HepG2 (cell line): ENCODE results near the gene NPB. TPM values are rescaled to one million over a fixed set of nuclear protein-coding genes. Genes with fewer than 3 reads are reported as not detected.

Source experiments
- ATAC-seq: fragments of 200-7000 bp; cut with Tn5 transposase; 3 replicates; pipeline ENCODE4 v1.9.1; 2020; ENCODE audit warnings: mild to moderate bottlenecking, moderate library complexity
- BruUV-seq: library from RNA; stranded (reverse); fragments of 400-500 nt; replicated peaks from 2 replicates; lab custom pipeline; 2021; lab: Mats Ljungman, UMichigan
- CTCF ChIA-PET: fragments of 300-600 bp; formaldehyde crosslinking; extraction: SDS; loops from one replicate; lab custom pipeline; 2021; ENCODE audit warnings: low total read pairs, inconsistent platforms, low intra/inter-chr PET ratio; lab: Yijun Ruan, JAX
- POLR2A ChIA-PET: fragments of 350-600 bp; sonication (Branson Sonifier 250); formaldehyde crosslinking; loops from one replicate; lab custom pipeline; 2020; ENCODE audit warnings: antibody characterized with exemption, inconsistent platforms; lab: Yijun Ruan, JAX
- DNase-seq: peaks from one replicate; pipeline ENCODE4 v3.0.0-alpha.2; 2015; ENCODE audit warnings: low spot score
- FAIRE-seq: peaks from 3 replicates; lab custom pipeline; 2011; peaks lifted over from hg19 to GRCh38; lab: Jason Lieb, UNC
- H2AFZ ChIP-seq: one replicate; pipeline ENCODE4 v1.6.1; 2011; ENCODE audit warnings: low read length, inconsistent platforms
- H3K27ac ChIP-seq: fragments of 300-600 bp; 3 replicates; pipeline ENCODE4 v1.8.0; 2011; ENCODE audit warnings: mixed run types, mild to moderate bottlenecking, mixed read lengths, low read length, inconsistent platforms; ENCODE audit not compliant: insufficient read depth; ENCODE audit errors: extremely low read length
- H3K27me3 ChIP-seq, 2 experiments: fragments of 200-600 bp in 1 of 2; 2 replicates in 1 of 2; 3 replicates in 1 of 2; pipeline versions ENCODE4 v1.6.0 to v1.8.0; 2011; ENCODE audit warnings: low read length in 2 of 2, mild to moderate bottlenecking in 2 of 2, moderate library complexity in 2 of 2, inconsistent platforms in 1 of 2; ENCODE audit not compliant: insufficient read depth in 2 of 2, control insufficient read depth in 1 of 2
- H3K36me3 ChIP-seq, 2 experiments: fragments of 200-600 bp in 1 of 2; replicated peaks in 1 of 2; 2 replicates in 1 of 2; 3 replicates in 1 of 2; pipeline versions ENCODE4 v1.5.1 to v1.8.0; 2011; ENCODE audit warnings: low read length in 2 of 2, inconsistent platforms in 1 of 2; ENCODE audit not compliant: insufficient read depth in 2 of 2, control insufficient read depth in 1 of 2
- H3K4me1 ChIP-seq: 2 replicates; pipeline ENCODE4 v1.5.1; 2012; ENCODE audit warnings: low read length, inconsistent platforms; ENCODE audit not compliant: insufficient read depth
- H3K4me2 ChIP-seq: 2 replicates; pipeline ENCODE4 v1.6.0; 2011; ENCODE audit warnings: low read depth, low read length, inconsistent platforms
- H3K4me3 ChIP-seq, 3 experiments: fragments of 200-600 bp in 1 of 3; sonication (generic), shearing (Covaris generic) in 1 of 3; replicated peaks in 1 of 3; 2 replicates each; pipeline ENCODE4 v1.5.1; 2011 to 2016; ENCODE audit warnings: low read length in 3 of 3, inconsistent platforms in 2 of 3, low read depth in 2 of 3, mild to moderate bottlenecking in 2 of 3, control low read depth in 1 of 3, mixed read lengths in 1 of 3; ENCODE audit not compliant: insufficient read depth in 1 of 3
- H3K79me2 ChIP-seq: one replicate; pipeline ENCODE4 v1.6.1; 2011; ENCODE audit warnings: low read length, inconsistent platforms; ENCODE audit not compliant: insufficient read depth
- H3K9ac ChIP-seq: 2 replicates; pipeline ENCODE4 v1.6.0; 2011; ENCODE audit warnings: mild to moderate bottlenecking, low read depth, low read length, inconsistent platforms; ENCODE audit not compliant: insufficient read depth
- H3K9me3 ChIP-seq: 2 replicates; pipeline ENCODE4 v1.5.1; 2012; ENCODE audit warnings: mild to moderate bottlenecking, low read length
- H4K20me1 ChIP-seq: 2 replicates; pipeline ENCODE4 v1.6.0; 2011; ENCODE audit warnings: inconsistent platforms, mild to moderate bottlenecking, low read length, moderate library complexity; ENCODE audit not compliant: insufficient read depth
- FOXC1 ChIP-seq: sonication (generic); formaldehyde crosslinking; IDR thresholded peaks from 2 replicates; pipeline ENCODE4 v1.8.0; 2022; ENCODE audit warnings: mild to moderate bottlenecking, missing genetic modification reagents, borderline replicate concordance
- POLR2A ChIP-seq, 2 experiments: IDR thresholded peaks; 2 replicates each; pipeline ENCODE4 v1.6.1; 2011; ENCODE audit warnings: low read depth in 2 of 2, low read length in 2 of 2, mild to moderate bottlenecking in 1 of 2, moderate library complexity in 1 of 2; ENCODE audit not compliant: insufficient read depth in 1 of 2
- RBFOX2 ChIP-seq: fragments of 200-400 bp; formaldehyde crosslinking; IDR thresholded peaks from 2 replicates; pipeline ENCODE4 v1.6.1; 2017; ENCODE audit warnings: low read depth, mild to moderate bottlenecking, low read length
- SETDB1 ChIP-seq: sonication (generic); formaldehyde crosslinking; IDR thresholded peaks from 2 replicates; pipeline ENCODE4 v1.5.1; 2020; ENCODE audit warnings: missing genetic modification reagents, mild to moderate bottlenecking, borderline replicate concordance
- ZFP91 ChIP-seq: sonication (generic); formaldehyde crosslinking; IDR thresholded peaks from 2 replicates; pipeline ENCODE4 v1.9.0; 2022; ENCODE audit warnings: missing genetic modification reagents, mild to moderate bottlenecking, borderline replicate concordance
- ZNF274 ChIP-seq: sonication (generic); formaldehyde crosslinking; IDR thresholded peaks from 2 replicates; pipeline ENCODE4 v1.5.1; 2020; ENCODE audit warnings: mild to moderate bottlenecking, missing genetic modification reagents
- ZNF446 ChIP-seq: sonication (generic); formaldehyde crosslinking; IDR thresholded peaks from 2 replicates; pipeline ENCODE4 v1.5.0; 2020; ENCODE audit warnings: mild to moderate bottlenecking, missing genetic modification reagents
- ZNF687 ChIP-seq: sonication (generic); formaldehyde crosslinking; IDR thresholded peaks from 2 replicates; pipeline ENCODE4 v1.5.1; 2020; ENCODE audit warnings: mild to moderate bottlenecking, missing genetic modification reagents, moderate library complexity
- WGBS: methylation state at CpG from one replicate; pipeline ENCODE4 v1.1.6; 2017; ENCODE audit warnings: low lambda C conversion rate; 5-methylcytosine and 5-hydroxymethylcytosine counted together
- in situ Hi-C: cut with HindIII; loops from 2 replicates; pipeline ENCODE4 v1.10.0; 2017; ENCODE audit warnings: low pct_unique_long_range_greater_than_20kb; ENCODE audit not compliant: extremely low pct_ligation_motif_present
- intact Hi-C: fragments of 100-400 bp; cut with micrococcal nuclease; formaldehyde crosslinking; loops from one replicate; pipeline ENCODE4 v1.10.0; 2022; ENCODE audit not compliant: unreplicated experiment
- polyA plus RNA-seq, 8 experiments: library from polyadenylated mRNA; depleted of rRNA in 3 of 8; stranded (reverse) in 7 of 8; unstranded in 1 of 8; fragments of >200 nt; fragmentation: Illumina TruSeq in 4 of 8; extraction: Trizol in 4 of 8; gene quantifications; 2 replicates each; pipeline versions ENCODE4 v1.2.1 to v1.2.3, GENCODE V29; 2011 to 2016; ENCODE audit warnings: low read depth in 4 of 8, missing spikeins in 1 of 8, mixed read lengths in 1 of 8; ENCODE audit not compliant: insufficient read depth in 1 of 8
- total RNA-seq, 5 experiments: library from RNA; depleted of rRNA; stranded (reverse); fragments of >200 nt; fragmentation: Illumina TruSeq; extraction: Trizol; gene quantifications; 2 replicates each; pipeline ENCODE4 v1.2.3, GENCODE V29; 2016; ENCODE audit warnings: low read depth in 1 of 5

Gene NPB
- total and polyA plus RNA-seq, 2 of the 13 experiments (the other 11 are each of a cell fraction or from before 2014, with no cell fraction given) = 0.11 to 0.93 TPM

GRCh38 chr17:81858170-81858966 is 43.7 kb upstream of the NPB start:
- Histone ChIP-seq H3K27ac (no peak overlapping the region), H3K79me2 (peaks cover 84% of the 10 kb centered on the region), H3K36me3 (peaks cover 33 to 58% of the 10 kb centered on the region in 2 experiments), H3K4me1 (peaks cover 74% of the 10 kb centered on the region), H3K27me3 (no peaks in the 10 kb centered on the region; a peak in 1 of 5 replicates), H4K20me1 (peaks cover 32% of the 10 kb centered on the region), H3K4me3 (peak overlapping the region; percentile 80 to 98 (median 90)), H2AFZ (no peak overlapping the region), H3K4me2 (peak overlapping the region; percentile 99), H3K9me3 (no peaks in the 10 kb centered on the region), H3K9ac (peak overlapping the region; percentile 97)
- ChIA-PET CTCF (no interaction called here), POLR2A (interaction anchor here (0.7 to 2.7 kb wide), 6 partner anchors 8 to 36 kb away, joined by 3 to 27 read pairs (median 6); partner anchors contain the start of genes MCRIP1 and PPP1R27)
- no peak for DNase-seq
- 79% methylated on average over 29 of the region's 30 CpGs for WGBS
- in situ Hi-C loops = no loop called here
- BruUV-seq = no TSS peak
- no peak for ATAC-seq
- intact Hi-C loops = no loop called here
- FAIRE-seq = no peak
- TF ChIP-seq ZFP91 (CRISPR knock-in tag) (0 out of 2 replicates have a peak, but pooled peaks have one; percentile 21), ZNF274 (CRISPR knock-in tag) (0 out of 2 replicates have a peak, but pooled peaks have one; percentile 21), ZNF446 (no peak), RBFOX2 (peak; percentile 60; the same call in 1 of the 2 replicates), SETDB1 (CRISPR knock-in tag) (no peak), ZNF687 (CRISPR knock-in tag) (peak; percentile 61; the same call in 1 of the 2 replicates), FOXC1 (0 out of 2 replicates have a peak, but pooled peaks have one; percentile 42), POLR2A (IDR thresholded peaks at IDR 0.05; ENCODE audit: insufficient read depth in 1 of 2, low read depth in 2 of 2, low read length in 2 of 2) (peak in 1 of 2 experiments; percentile 21; a peak in 1 of 4 replicates)
